ENCODE results near the gene TDRD12.

The TDRD12 gene

DNA sequence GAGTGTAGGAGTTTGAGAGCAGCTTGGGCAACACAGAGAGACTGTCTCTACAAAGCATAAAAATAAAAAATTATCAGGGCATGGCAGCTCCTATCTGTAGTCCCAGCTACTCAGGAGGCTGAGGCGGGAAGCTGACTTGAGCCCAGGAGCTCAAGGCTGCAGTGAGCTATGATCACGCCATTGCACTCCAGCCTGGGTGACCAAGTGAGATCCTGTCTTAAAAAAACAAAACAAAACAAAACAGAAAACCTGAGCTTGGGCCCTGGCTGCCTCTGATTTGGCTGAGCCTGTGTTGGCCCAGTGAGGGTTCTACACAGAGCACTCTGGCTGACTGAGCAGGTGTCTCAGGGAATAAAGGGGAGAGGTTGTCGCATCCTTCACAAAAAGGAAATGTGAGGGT, 142.0 kb downstream of the TDRD12 start:
- no peaks in the 10 kb centered on the region for H3K9me3 ChIP-seq (ENCODE audit: insufficient read depth, low read length)
- DNase-seq (ENCODE audit: low read depth, low spot score) = no peak

DNA sequence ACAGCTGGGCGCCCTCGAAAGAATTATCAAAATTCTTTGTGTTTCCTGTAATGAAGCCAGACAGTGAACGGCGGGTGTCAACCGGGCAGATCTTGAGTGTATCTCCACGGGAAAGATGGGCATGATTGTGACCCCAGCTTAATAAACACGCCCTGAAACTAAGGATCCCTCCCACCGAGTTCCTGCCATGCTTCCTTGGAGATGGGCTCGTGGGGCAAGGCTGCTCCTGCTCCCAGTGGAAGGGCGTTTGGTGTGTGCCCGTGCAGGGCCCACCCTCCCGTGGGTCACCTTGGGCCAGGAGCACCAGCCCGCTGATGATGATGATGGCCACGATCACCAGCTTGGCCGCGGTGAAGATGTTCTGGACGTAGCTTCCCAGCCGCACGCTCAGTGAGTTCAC, 142.6 kb downstream of the TDRD12 start:
- peaks cover 2% of the 10 kb centered on the region for H3K4me1 ChIP-seq (ENCODE audit: insufficient read depth, insufficient read length)
- no peaks in the 10 kb centered on the region for H3K36me3 ChIP-seq (ENCODE audit: insufficient read depth, insufficient read length, low read length)
- H3K9ac ChIP-seq (ENCODE audit: insufficient read length, low read depth) = no peak overlapping the region
- DNase-seq (ENCODE audit: low read depth, low spot score) = no peak
- H3K9me3 ChIP-seq (ENCODE audit: insufficient read depth, low read length) = no peaks in the 10 kb centered on the region
- TF ChIP-seq SUZ12 (IDR thresholded peaks at IDR 0.05; ENCODE audit: extremely low read depth, insufficient read depth, insufficient read length) (no peak), ZNF274 (IDR thresholded peaks at IDR 0.05; ENCODE audit: low read depth, low read length) (no peak), YY1 (IDR thresholded peaks at IDR 0.05; ENCODE audit: insufficient read depth, insufficient read length) (no peak)
- H3K4me3 ChIP-seq (ENCODE audit: insufficient read length, low read depth) = no peak overlapping the region
- H3K27me3 ChIP-seq (ENCODE audit: insufficient read depth, insufficient read length) = no peaks in the 10 kb centered on the region

More for the DNA sequence above, 142.0 kb downstream of the TDRD12 start:
- no peaks in the 10 kb centered on the region for H3K4me1 ChIP-seq (ENCODE audit: insufficient read depth, insufficient read length)
- TF ChIP-seq YY1 (IDR thresholded peaks at IDR 0.05; ENCODE audit: insufficient read depth, insufficient read length) (no peak), ZNF274 (IDR thresholded peaks at IDR 0.05; ENCODE audit: low read depth, low read length) (no peak), SUZ12 (IDR thresholded peaks at IDR 0.05; ENCODE audit: extremely low read depth, insufficient read depth, insufficient read length) (no peak)
- no peaks in the 10 kb centered on the region for H3K27me3 ChIP-seq (ENCODE audit: insufficient read depth, insufficient read length)
- H3K36me3 ChIP-seq (ENCODE audit: insufficient read depth, insufficient read length, low read length) = no peaks in the 10 kb centered on the region
- H3K9ac ChIP-seq (ENCODE audit: insufficient read length, low read depth) = no peak overlapping the region
- H3K4me3 ChIP-seq (ENCODE audit: insufficient read length, low read depth) = no peak overlapping the region

DNA sequence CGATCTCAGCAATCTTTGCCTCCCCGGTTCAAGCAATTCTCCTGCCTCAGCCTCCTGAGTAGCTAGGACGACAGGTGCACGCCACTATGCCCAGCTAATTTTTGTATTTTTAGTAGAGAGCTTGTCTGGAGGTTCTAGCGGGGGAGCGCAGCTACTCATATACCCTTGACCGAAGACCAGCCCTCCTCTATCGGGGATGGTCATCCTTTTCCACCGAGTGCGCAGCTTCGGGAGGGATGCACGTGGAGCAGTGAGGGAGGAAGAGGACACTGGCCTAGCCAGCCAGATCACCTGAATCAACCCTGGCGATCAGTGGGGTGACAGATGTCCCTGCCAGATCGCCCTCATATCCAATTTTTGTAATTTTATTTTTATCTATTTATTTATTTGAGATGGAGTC, 143.2 kb downstream of the TDRD12 start:
- no peak overlapping the region for H3K4me3 ChIP-seq (ENCODE audit: insufficient read length, low read depth)
- H3K27me3 ChIP-seq (ENCODE audit: insufficient read depth, insufficient read length) = no peaks in the 10 kb centered on the region
- no peaks in the 10 kb centered on the region for H3K36me3 ChIP-seq (ENCODE audit: insufficient read depth, insufficient read length, low read length)
- TF ChIP-seq ZNF274 (IDR thresholded peaks at IDR 0.05; ENCODE audit: low read depth, low read length) (no peak), SUZ12 (IDR thresholded peaks at IDR 0.05; ENCODE audit: extremely low read depth, insufficient read depth, insufficient read length) (no peak), YY1 (IDR thresholded peaks at IDR 0.05; ENCODE audit: insufficient read depth, insufficient read length) (no peak)
- peaks cover 2% of the 10 kb centered on the region for H3K4me1 ChIP-seq (ENCODE audit: insufficient read depth, insufficient read length)
- H3K9ac ChIP-seq (ENCODE audit: insufficient read length, low read depth) = no peak overlapping the region
- no peaks in the 10 kb centered on the region for H3K9me3 ChIP-seq (ENCODE audit: insufficient read depth, low read length)
- DNase-seq (ENCODE audit: low read depth, low spot score) = no peak

DNA sequence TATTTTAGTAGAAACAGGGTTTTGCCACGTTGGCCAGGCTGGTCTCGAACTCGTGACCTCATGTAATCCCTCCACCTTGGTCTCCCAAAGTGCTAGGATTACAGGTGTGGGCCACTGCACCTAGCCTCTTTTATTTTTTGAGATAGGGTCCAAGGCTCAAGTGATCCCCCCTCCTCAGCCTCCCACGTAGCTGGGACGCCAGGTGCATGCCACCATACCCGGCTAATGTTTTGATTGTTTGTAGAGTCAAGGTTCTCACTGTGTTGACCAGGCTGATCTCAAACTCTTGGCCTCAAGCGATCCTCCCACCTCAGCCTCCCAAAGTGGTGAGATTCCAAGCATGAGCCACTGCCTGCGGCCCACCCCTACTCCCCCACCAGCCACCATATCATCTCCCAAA, 143.7 kb downstream of the TDRD12 start:
- TF ChIP-seq ZNF274 (IDR thresholded peaks at IDR 0.05; ENCODE audit: low read depth, low read length) (no peak), SUZ12 (IDR thresholded peaks at IDR 0.05; ENCODE audit: extremely low read depth, insufficient read depth, insufficient read length) (no peak), YY1 (IDR thresholded peaks at IDR 0.05; ENCODE audit: insufficient read depth, insufficient read length) (no peak)
- Histone ChIP-seq H3K36me3 (ENCODE audit: insufficient read depth, insufficient read length, low read length) (no peaks in the 10 kb centered on the region), H3K9me3 (ENCODE audit: insufficient read depth, low read length) (no peaks in the 10 kb centered on the region), H3K4me3 (ENCODE audit: insufficient read length, low read depth) (no peak overlapping the region), H3K27me3 (ENCODE audit: insufficient read depth, insufficient read length) (no peaks in the 10 kb centered on the region), H3K4me1 (ENCODE audit: insufficient read depth, insufficient read length) (peaks cover 3% of the 10 kb centered on the region), H3K9ac (ENCODE audit: insufficient read length, low read depth) (no peak overlapping the region)
- no peak for DNase-seq (ENCODE audit: low read depth, low spot score)

DNA sequence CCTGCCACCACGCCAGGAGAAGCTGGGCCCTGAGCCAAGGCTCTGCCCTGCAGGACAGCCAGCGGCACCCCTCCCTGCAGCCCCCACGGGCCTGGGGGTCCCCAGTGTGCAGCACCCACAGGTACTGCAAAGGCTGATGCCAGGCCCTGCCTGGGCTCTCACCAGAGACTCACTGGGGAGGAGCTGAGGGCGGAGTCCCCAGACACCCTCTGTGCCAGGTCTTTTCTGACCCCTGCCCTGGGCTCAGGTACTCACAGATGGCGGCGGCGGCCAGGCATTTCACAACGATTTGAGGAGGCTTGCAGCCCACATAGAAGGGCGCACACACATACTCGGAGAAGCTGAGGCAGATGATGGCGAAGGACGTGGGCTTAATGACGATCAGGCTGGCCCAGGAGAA, 144.3 kb downstream of the TDRD12 start:
- TF ChIP-seq ZNF274 (IDR thresholded peaks at IDR 0.05; ENCODE audit: low read depth, low read length) (no peak), SUZ12 (IDR thresholded peaks at IDR 0.05; ENCODE audit: extremely low read depth, insufficient read depth, insufficient read length) (no peak), YY1 (IDR thresholded peaks at IDR 0.05; ENCODE audit: insufficient read depth, insufficient read length) (no peak)
- no peaks in the 10 kb centered on the region for H3K9me3 ChIP-seq (ENCODE audit: insufficient read depth, low read length)
- H3K4me3 ChIP-seq (ENCODE audit: insufficient read length, low read depth) = no peak overlapping the region
- peaks cover 6% of the 10 kb centered on the region for H3K4me1 ChIP-seq (ENCODE audit: insufficient read depth, insufficient read length)
- no peaks in the 10 kb centered on the region for H3K36me3 ChIP-seq (ENCODE audit: insufficient read depth, insufficient read length, low read length)
- no peak for DNase-seq (ENCODE audit: low read depth, low spot score)
- H3K27me3 ChIP-seq (ENCODE audit: insufficient read depth, insufficient read length) = no peaks in the 10 kb centered on the region
- no peak overlapping the region for H3K9ac ChIP-seq (ENCODE audit: insufficient read length, low read depth)

DNA sequence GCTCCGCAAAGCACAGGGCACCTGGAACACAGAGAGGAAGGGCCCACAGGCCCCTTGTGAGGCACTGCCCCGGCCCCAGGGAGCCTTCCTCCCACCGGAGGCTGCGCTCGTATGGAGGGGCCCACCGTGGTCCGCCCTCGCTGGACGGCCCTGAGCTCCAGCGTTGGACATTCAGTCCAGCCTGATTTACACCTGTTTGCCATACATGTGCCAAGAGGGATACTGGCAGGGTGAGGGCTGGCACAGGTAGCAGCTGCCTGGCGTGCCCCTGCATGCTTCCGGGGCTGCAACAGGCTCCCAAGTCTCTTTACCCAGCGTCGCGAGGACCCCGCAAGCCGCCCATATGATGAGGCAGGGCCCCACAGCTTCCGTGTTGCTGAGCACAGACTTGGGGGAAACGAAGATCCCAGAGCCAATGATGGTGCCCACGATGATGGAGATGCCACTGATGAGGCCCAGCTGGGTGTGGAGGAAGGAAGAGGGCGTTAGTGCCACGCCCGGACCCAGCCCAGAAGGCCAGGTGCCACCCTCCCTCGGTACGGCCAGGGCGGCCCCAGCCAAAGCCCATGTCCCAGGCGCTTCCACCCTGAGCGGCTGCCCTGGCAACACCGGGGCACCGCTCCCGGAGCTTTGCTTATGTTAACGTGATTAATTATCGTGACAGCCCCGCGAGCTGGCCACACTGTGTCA, 144.9 kb downstream of the TDRD12 start:
- H3K9me3 ChIP-seq (ENCODE audit: insufficient read depth, low read length) = no peaks in the 10 kb centered on the region

DNA sequence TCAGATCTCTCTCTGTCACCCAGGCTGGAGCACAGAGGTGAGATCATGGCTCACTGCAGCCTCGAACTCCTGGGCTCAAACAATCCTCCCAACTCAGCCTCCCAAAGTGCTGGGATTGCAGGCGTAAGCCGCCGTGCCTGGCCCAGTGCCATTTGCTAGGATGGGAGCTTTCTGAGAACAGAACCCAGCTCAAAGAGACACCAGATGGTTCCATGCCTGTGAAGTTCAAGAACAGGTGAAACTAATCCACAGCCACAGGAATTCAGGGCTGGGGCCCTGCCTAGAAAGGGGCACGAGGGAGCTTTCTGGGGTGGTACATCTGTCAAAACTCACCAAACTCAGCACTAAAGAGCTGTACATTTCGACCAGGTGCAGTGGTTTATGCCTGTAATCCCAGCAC, 145.8 kb downstream of the TDRD12 start:
- no peak overlapping the region for H3K9ac ChIP-seq (ENCODE audit: insufficient read length, low read depth)
- H3K4me3 ChIP-seq (ENCODE audit: insufficient read length, low read depth) = no peak overlapping the region
- no peaks in the 10 kb centered on the region for H3K27me3 ChIP-seq (ENCODE audit: insufficient read depth, insufficient read length)
- H3K4me1 ChIP-seq (ENCODE audit: insufficient read depth, insufficient read length) = peaks cover 6% of the 10 kb centered on the region
- no peak for DNase-seq (ENCODE audit: low read depth, low spot score)
- no peaks in the 10 kb centered on the region for H3K36me3 ChIP-seq (ENCODE audit: insufficient read depth, insufficient read length, low read length)
- no peaks in the 10 kb centered on the region for H3K9me3 ChIP-seq (ENCODE audit: insufficient read depth, low read length)
- no peak for TF ChIP-seq ZNF274 (IDR thresholded peaks at IDR 0.05; ENCODE audit: low read depth, low read length)
- TF ChIP-seq SUZ12 (IDR thresholded peaks at IDR 0.05; ENCODE audit: extremely low read depth, insufficient read depth, insufficient read length) = no peak
- TF ChIP-seq YY1 (IDR thresholded peaks at IDR 0.05; ENCODE audit: insufficient read depth, insufficient read length) = no peak

More for the DNA sequence above, 144.9 kb downstream of the TDRD12 start:
- Histone ChIP-seq H3K9ac (ENCODE audit: insufficient read length, low read depth) (no peak overlapping the region), H3K27me3 (ENCODE audit: insufficient read depth, insufficient read length) (no peaks in the 10 kb centered on the region), H3K4me1 (ENCODE audit: insufficient read depth, insufficient read length) (peaks cover 6% of the 10 kb centered on the region), H3K4me3 (ENCODE audit: insufficient read length, low read depth) (no peak overlapping the region), H3K36me3 (ENCODE audit: insufficient read depth, insufficient read length, low read length) (no peaks in the 10 kb centered on the region)
- DNase-seq (ENCODE audit: low read depth, low spot score) = no peak
- no peak for TF ChIP-seq YY1 (IDR thresholded peaks at IDR 0.05; ENCODE audit: insufficient read depth, insufficient read length)
- TF ChIP-seq SUZ12 (IDR thresholded peaks at IDR 0.05; ENCODE audit: extremely low read depth, insufficient read depth, insufficient read length) = no peak

Data from NT2/D1 (cell line).